NB4 (cell line): ENCODE data around the gene SMPDL3A.

ENCODE experiments used
- POLR2A ChIP-seq: IDR thresholded peaks from 2 replicates; pipeline ENCODE4 v1.6.1; 2011; ENCODE audit warnings: mild to moderate bottlenecking; ENCODE audit not compliant: insufficient read length; ENCODE audit errors: extremely low read depth
- TF ChIP-seq, protein P1 (sequence below): IDR thresholded peaks from one replicate; pipeline ENCODE4 v1.5.1; 2012; ENCODE audit warnings: low read depth, low read length

DNA sequence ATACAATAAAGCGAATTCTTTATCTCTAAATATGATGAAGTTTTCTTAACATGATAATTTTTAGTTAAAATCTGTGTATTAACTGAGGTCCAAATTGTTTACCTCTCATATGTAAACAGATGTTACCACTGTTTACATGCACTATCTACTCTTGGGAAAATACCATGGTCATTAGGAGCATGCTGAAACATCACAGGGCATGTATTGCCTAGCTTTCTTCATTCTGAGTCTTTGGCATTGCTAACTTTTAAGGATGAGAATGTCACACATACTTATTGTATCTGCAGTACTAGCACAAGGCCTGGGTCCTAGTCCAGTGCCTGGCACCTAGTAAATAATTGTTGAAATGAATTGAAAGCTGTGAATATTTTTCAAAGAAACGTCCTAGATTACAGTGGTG is 20.6 kb downstream of the SMPDL3A start:
- TF ChIP-seq, protein P1, sequence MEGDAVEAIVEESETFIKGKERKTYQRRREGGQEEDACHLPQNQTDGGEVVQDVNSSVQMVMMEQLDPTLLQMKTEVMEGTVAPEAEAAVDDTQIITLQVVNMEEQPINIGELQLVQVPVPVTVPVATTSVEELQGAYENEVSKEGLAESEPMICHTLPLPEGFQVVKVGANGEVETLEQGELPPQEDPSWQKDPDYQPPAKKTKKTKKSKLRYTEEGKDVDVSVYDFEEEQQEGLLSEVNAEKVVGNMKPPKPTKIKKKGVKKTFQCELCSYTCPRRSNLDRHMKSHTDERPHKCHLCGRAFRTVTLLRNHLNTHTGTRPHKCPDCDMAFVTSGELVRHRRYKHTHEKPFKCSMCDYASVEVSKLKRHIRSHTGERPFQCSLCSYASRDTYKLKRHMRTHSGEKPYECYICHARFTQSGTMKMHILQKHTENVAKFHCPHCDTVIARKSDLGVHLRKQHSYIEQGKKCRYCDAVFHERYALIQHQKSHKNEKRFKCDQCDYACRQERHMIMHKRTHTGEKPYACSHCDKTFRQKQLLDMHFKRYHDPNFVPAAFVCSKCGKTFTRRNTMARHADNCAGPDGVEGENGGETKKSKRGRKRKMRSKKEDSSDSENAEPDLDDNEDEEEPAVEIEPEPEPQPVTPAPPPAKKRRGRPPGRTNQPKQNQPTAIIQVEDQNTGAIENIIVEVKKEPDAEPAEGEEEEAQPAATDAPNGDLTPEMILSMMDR = no peak
- TF ChIP-seq POLR2A = no peak
